Ectodermal cell (in vitro differentiated cells): ENCODE measurements around the gene SGCD.

Experiments
- H3K27ac ChIP-seq: 2 replicates; pipeline ENCODE4 v1.7.0; 2013; ENCODE audit warnings: mild to moderate bottlenecking, low read depth, low read length; ENCODE audit not compliant: insufficient read depth, poor library complexity, severe bottlenecking
- H3K27me3 ChIP-seq: 2 replicates; pipeline ENCODE4 v1.7.0; 2013; ENCODE audit warnings: mild to moderate bottlenecking, low read length; ENCODE audit not compliant: insufficient read depth, control insufficient read depth, poor library complexity, severe bottlenecking
- H3K36me3 ChIP-seq: one replicate; pipeline ENCODE4 v1.7.0; 2013; ENCODE audit warnings: low read length; ENCODE audit not compliant: control insufficient read depth, insufficient read depth
- H3K4me1 ChIP-seq: one replicate; pipeline ENCODE4 v1.7.0; 2013; ENCODE audit warnings: low read length; ENCODE audit not compliant: control insufficient read depth, insufficient read depth
- H3K4me3 ChIP-seq: 2 replicates; pipeline ENCODE4 v1.7.0; 2013; ENCODE audit warnings: low read depth, low read length, control low read depth; ENCODE audit not compliant: insufficient read depth
- H3K9me3 ChIP-seq: 2 replicates; pipeline ENCODE4 v1.7.0; 2013; ENCODE audit warnings: mild to moderate bottlenecking, low read length, moderate library complexity; ENCODE audit not compliant: control insufficient read depth
- WGBS, 2 experiments: methylation state at CpG; one replicate each; pipeline ENCODE4 v1.1.7; 2013; ENCODE audit warnings: missing lambda C conversion rate in 2 of 2; 5-methylcytosine and 5-hydroxymethylcytosine counted together

The SGCD gene

DNA sequence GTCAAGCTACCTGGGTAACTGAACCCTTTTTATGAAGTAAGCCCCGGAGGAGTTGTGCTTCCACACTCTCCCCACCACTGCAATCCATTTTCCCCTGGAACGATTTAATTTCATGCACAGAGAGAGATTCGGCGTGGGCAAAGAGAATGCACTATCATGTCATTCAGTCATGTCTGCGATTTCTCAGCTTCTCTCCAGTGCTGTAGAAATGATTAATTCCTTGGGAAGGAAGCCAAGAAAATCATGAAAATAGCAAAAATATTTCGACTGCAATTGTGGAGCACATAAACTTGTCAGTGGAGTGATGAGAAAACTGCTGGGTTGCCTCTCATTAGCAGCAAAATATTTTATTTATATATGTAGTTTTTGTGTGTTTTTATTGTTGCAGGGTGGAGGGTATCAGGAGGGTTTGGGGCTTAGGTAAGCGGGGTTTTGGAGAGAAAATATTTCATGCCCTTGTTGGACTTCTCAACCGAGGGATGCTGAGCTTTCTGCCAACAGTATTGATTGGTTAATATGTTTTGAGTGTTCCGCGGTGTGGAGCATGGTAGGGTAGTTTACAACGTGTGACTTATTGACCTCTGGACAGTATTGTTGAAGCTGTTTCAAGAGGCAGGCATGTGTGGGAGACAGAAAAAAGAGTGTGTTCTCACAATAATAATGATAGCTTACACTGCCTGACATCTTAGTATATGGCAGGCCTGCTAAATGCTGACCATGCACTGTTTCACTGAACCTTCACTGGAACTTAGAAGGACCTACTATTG lies 69.3 kb downstream of the SGCD start:
- no peak overlapping the region for H3K4me3 ChIP-seq
- WGBS, 2 experiments, result 93 to 94% methylated on average over 11 of the region's 11 CpGs
- H3K27me3 ChIP-seq, result no peaks in the 10 kb centered on the region
- H3K27ac ChIP-seq, result no peak overlapping the region
- no peaks in the 10 kb centered on the region for H3K9me3 ChIP-seq
- H3K36me3 ChIP-seq, result no peaks in the 10 kb centered on the region
- H3K4me1 ChIP-seq, result no peaks in the 10 kb centered on the region

DNA sequence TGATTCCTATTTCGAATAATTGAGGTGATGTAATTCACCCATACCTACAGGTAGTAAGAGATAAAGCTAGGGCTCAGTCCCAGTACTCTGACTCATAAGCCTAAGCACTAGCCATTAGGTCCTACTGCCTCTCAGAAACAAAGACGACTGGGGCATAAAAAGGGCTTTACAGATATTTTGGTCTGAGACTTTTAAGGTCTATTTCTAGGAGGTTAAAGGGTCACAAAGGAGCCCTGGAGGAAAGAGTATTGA lies 69.8 kb downstream of the SGCD start:
- no peak overlapping the region for H3K27ac ChIP-seq
- H3K36me3 ChIP-seq, result no peaks in the 10 kb centered on the region
- H3K9me3 ChIP-seq, result no peaks in the 10 kb centered on the region
- H3K27me3 ChIP-seq, result no peaks in the 10 kb centered on the region
- H3K4me3 ChIP-seq, result no peak overlapping the region
- no peaks in the 10 kb centered on the region for H3K4me1 ChIP-seq
- 90 to 92% methylated on average over 2 of the region's 2 CpGs for WGBS, 2 experiments

- H3K27ac ChIP-seq, result no peak overlapping the region
- H3K4me3 ChIP-seq, result no peak overlapping the region
- H3K4me1 ChIP-seq, result peaks cover 6% of the 10 kb centered on the region
- H3K27me3 ChIP-seq, result no peaks in the 10 kb centered on the region
- WGBS, 2 experiments, result 92 to 95% methylated on average over 2 of the region's 2 CpGs
- no peaks in the 10 kb centered on the region for H3K9me3 ChIP-seq
- H3K36me3 ChIP-seq, result no peaks in the 10 kb centered on the region
Measured at GRCh38 chr5:156399323-156399722, 72.4 kb downstream of the SGCD start.

DNA sequence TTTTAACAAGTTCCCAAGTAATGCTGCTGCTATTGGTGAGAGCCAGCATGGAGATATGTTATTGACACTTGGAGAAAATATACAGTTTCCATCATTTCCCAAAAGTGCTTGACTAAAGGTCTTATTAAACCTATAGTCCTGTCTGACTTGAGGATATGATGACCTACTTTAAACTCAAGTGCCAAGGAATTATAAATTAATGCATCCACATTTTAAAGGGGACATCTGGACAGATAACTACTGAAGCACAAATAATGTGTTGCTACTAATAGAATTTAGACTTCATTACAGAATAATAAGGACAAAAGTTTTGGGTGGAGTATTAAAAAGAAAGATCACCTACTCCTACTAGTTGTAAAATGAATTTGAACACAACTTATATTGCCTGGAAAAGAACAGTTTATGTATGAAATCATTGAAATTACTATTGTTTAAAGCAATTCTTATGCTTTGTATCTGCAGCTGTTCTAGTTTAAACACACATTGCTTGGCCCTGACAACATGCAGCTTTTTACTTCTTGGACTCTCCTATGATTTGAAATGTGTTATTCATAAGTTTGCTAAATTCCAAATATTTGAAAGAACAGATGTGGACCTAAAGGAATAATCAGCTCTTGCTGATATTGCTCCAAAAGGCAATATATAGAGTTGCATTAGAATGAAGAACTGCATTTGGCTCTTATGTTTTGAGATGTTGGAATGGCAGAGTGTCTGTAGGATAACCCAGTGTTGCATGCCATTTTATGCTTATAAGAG lies 73.4 kb downstream of the SGCD start:
- no peaks in the 10 kb centered on the region for H3K9me3 ChIP-seq
- no peak overlapping the region for H3K27ac ChIP-seq
- no peaks in the 10 kb centered on the region for H3K27me3 ChIP-seq
- peaks cover 6% of the 10 kb centered on the region for H3K4me1 ChIP-seq
- no peak overlapping the region for H3K4me3 ChIP-seq
- H3K36me3 ChIP-seq, result no peaks in the 10 kb centered on the region

DNA sequence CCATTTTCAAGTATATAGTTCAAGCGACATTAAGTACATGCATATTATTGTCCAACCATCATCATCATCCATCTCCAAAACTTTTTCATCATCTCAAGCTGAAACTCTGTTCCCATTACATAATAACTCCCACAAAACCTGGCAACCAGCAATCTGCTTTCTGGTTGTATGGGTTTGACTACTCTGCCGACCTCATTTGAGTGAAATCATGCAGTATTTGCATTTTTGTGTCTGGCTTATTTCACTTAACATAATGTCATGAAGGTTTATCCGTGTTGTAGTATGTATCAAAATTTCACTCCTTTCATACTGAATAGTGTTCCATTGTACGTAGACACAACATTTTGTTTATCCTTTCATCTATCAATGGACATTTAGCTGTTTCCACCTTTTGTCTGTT lies 74.8 kb downstream of the SGCD start:
- no peak overlapping the region for H3K4me3 ChIP-seq
- no peaks in the 10 kb centered on the region for H3K27me3 ChIP-seq
- whole genome bisulfite sequencing, 2 experiments, result 92 to 94% methylated on average over 3 to 4 of the region's 4 CpGs
- no peaks in the 10 kb centered on the region for H3K9me3 ChIP-seq
- no peak overlapping the region for H3K27ac ChIP-seq
- peaks cover 6% of the 10 kb centered on the region for H3K4me1 ChIP-seq
- no peaks in the 10 kb centered on the region for H3K36me3 ChIP-seq

DNA sequence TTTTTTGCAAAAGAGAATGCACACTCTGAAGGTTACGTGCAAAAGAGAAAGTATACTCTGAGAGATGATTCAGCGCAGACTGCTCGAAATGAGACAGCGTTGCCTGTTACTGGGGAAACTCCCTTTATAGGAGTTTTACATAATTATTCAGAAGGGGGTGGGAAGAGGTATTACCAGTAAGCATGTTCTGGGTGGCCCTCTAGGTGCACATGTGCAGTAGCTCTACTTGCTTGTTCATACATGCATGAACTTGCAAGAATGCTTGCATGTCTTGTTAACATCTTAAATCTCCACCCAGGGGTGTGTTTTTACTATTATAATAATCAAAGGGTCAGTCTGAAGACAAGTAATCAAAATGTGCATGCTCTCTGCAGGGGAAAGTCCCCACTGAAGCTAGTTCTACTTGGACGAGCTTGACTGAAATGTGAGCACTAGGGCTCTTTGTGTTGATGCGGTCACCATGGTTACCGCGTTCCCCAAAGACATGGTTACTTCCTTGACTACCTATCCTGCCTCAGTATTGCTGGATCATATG lies 75.5 kb downstream of the SGCD start:
- Histone ChIP-seq H3K9me3 (no peaks in the 10 kb centered on the region), H3K27ac (no peak overlapping the region), H3K36me3 (no peaks in the 10 kb centered on the region), H3K27me3 (no peaks in the 10 kb centered on the region), H3K4me1 (peaks cover 6% of the 10 kb centered on the region), H3K4me3 (no peak overlapping the region)
- WGBS, 2 experiments, result 78 to 82% methylated on average over 8 of the region's 8 CpGs

GRCh38 chr5:156405988-156406387 lies 79.0 kb downstream of the SGCD start:
- Histone ChIP-seq H3K27me3 (no peaks in the 10 kb centered on the region), H3K27ac (no peak overlapping the region), H3K36me3 (no peaks in the 10 kb centered on the region), H3K4me1 (peaks cover 6% of the 10 kb centered on the region), H3K9me3 (no peaks in the 10 kb centered on the region), H3K4me3 (no peak overlapping the region)
- WGBS, 2 experiments, result 92 to 94% methylated on average over 3 of the region's 3 CpGs

DNA sequence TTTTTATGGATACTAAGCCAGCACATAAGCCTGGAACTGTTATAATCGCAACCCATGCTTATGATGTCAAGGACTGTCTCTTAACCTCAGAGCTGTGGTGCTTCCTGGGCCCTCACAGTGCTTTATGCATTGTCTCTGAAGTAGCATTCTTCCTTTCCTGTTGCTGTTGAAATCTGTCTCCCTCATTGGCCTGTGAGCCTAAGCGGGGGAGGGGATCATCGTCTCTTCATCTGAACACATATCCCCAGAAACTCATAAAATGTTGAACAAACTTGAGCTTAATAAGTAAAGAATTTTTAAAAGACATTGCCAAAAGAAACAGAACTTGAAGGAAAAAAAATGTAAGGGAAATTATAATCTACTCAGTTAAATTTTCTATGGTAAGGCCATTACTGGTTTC lies 80.3 kb downstream of the SGCD start:
- 96% methylated on average over 2 to 3 of the region's 3 CpGs for WGBS, 2 experiments
- Histone ChIP-seq H3K27ac (no peak overlapping the region), H3K36me3 (no peaks in the 10 kb centered on the region), H3K27me3 (no peaks in the 10 kb centered on the region), H3K4me3 (no peak overlapping the region), H3K4me1 (peaks cover 4% of the 10 kb centered on the region), H3K9me3 (no peaks in the 10 kb centered on the region)

DNA sequence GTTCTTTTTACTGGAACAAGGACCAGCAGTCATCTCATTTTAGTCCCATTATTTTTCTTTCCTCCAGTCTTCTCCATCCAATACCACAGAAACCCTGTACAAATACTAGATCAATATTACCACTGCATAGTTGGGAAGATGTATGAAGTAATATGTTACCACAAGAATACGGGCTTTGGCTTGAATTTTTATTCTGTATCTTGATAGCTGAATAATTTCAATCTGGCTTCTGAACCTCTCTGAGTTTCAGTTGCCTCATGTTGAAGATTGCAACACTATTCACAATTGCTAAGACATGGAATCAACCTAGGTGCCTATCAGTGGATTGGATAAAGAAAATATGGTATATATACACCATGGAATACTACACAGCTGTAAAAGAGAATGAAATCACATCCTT lies 82.9 kb downstream of the SGCD start:
- H3K36me3 ChIP-seq, result no peaks in the 10 kb centered on the region
- no peaks in the 10 kb centered on the region for H3K27me3 ChIP-seq
- no peaks in the 10 kb centered on the region for H3K9me3 ChIP-seq
- WGBS, 2 experiments, result 100% methylated on average over 1 of the region's 1 CpG; no CpG with 5 or more reads in 1 of the 2 experiments
- H3K4me3 ChIP-seq, result no peak overlapping the region
- no peak overlapping the region for H3K27ac ChIP-seq
- H3K4me1 ChIP-seq, result no peaks in the 10 kb centered on the region

DNA sequence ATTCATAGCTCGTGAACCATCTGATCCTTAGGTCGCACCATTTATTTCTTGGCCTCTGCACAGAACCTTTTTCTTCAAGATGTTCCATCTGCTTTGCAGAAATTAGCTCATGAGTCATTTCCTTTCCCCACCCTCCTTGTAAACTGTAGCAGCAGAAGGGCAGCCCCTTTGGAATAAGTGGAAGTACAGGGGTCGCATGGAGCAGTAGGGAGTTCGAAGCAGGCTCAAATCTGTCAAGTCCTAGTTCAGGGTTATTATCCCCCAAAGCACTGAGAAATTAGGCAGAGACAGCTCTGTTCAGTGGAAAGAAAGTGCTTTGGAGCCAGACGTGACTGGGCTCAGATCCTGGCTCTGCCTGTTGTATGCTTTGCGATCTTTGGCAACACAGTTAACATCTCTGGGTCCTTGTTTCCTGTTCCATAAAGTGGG lies 84.2 kb downstream of the SGCD start:
- H3K27ac ChIP-seq, result no peak overlapping the region
- no peaks in the 10 kb centered on the region for H3K27me3 ChIP-seq
- H3K36me3 ChIP-seq, result no peaks in the 10 kb centered on the region
- WGBS, 2 experiments, result 91% methylated on average over 6 of the region's 6 CpGs
- H3K9me3 ChIP-seq, result no peaks in the 10 kb centered on the region
- H3K4me3 ChIP-seq, result no peak overlapping the region
- H3K4me1 ChIP-seq, result no peaks in the 10 kb centered on the region
